RPMI7951 (cell line): Measurements from ENCODE around the gene PCDHA3. TPM values are rescaled to one million over a fixed set of nuclear protein-coding genes. Genes with fewer than 3 reads are reported as not detected.

Experiments used
- total RNA-seq: library from RNA; depleted of rRNA; stranded (reverse); fragments of >200 nt; shearing (Covaris generic); gene quantifications from 2 replicates; pipeline ENCODE4 v1.2.3, GENCODE V29; 2014; rRNA removed

The PCDHA3 gene
- total RNA-seq, 1 experiment from 2014 or later, result not detected

Other genes with a start within 250 kb of the PCDHA3 start
- gene SRA1, start 243.6 kb upstream of the PCDHA3 start, total RNA-seq, result 47.7 and 57.1 TPM in 2 replicates
- gene APBB3, start 236.5 kb upstream of the PCDHA3 start, total RNA-seq, result 2.3 and 5.0 TPM in 2 replicates
- 20.8 and 23.7 TPM in 2 replicates for gene SLC35A4, start 236.2 kb upstream of the PCDHA3 start, total RNA-seq
- 0.20 and 0.96 TPM in 2 replicates for gene CD14, start 167.9 kb upstream of the PCDHA3 start, total RNA-seq
- gene TMCO6, start 161.6 kb upstream of the PCDHA3 start, total RNA-seq, result 6.8 and 9.2 TPM in 2 replicates
- gene NDUFA2, start 153.4 kb upstream of the PCDHA3 start, total RNA-seq, result 106 and 116 TPM in 2 replicates
- gene IK, start 153.2 kb upstream of the PCDHA3 start, total RNA-seq, result 93.8 and 130 TPM in 2 replicates
- gene WDR55, start 136.2 kb upstream of the PCDHA3 start, total RNA-seq, result 11.2 and 15.4 TPM in 2 replicates
- 0.10 and 0.12 TPM in 2 replicates for gene DND1, start 127.5 kb upstream of the PCDHA3 start, total RNA-seq
- gene HARS1, start 109.7 kb upstream of the PCDHA3 start, total RNA-seq, result 52.0 and 62.3 TPM in 2 replicates
- gene HARS2, start 109.6 kb upstream of the PCDHA3 start, total RNA-seq, result 22.6 and 25.5 TPM in 2 replicates
- gene ZMAT2, start 100.6 kb upstream of the PCDHA3 start, total RNA-seq, result 44.6 and 45.5 TPM in 2 replicates
- under 0.01 TPM in 1 of 2 replicates, not detected in the other for gene PCDHA1, start 14.9 kb upstream of the PCDHA3 start, total RNA-seq
- not detected in 2 replicates for gene PCDHA2, start 6.2 kb upstream of the PCDHA3 start, total RNA-seq
- gene PCDHA4, start 6.0 kb downstream of the PCDHA3 start, total RNA-seq, result under 0.01 and 0.12 TPM in 2 replicates
- gene PCDHA5, start 20.6 kb downstream of the PCDHA3 start, total RNA-seq, result 0.12 TPM in 1 of 2 replicates, not detected in the other
- 0.10 and 0.12 TPM in 2 replicates for gene PCDHA6, start 26.9 kb downstream of the PCDHA3 start, total RNA-seq
- 0.88 and 1.1 TPM in 2 replicates for gene PCDHA7, start 33.2 kb downstream of the PCDHA3 start, total RNA-seq
- gene PCDHA8, start 40.1 kb downstream of the PCDHA3 start, total RNA-seq, result 0.10 and 0.12 TPM in 2 replicates
- not detected in 2 replicates for gene PCDHA9, start 47.3 kb downstream of the PCDHA3 start, total RNA-seq
- gene PCDHA10, start 54.8 kb downstream of the PCDHA3 start, total RNA-seq, result not detected in 2 replicates
- not detected in 2 replicates for gene PCDHA11, start 67.9 kb downstream of the PCDHA3 start, total RNA-seq
- gene PCDHA12, start 74.3 kb downstream of the PCDHA3 start, total RNA-seq, result not detected in 2 replicates
- not detected in 2 replicates for gene PCDHA13, start 81.1 kb downstream of the PCDHA3 start, total RNA-seq
- gene PCDHAC1, start 125.2 kb downstream of the PCDHA3 start, total RNA-seq, result not detected in 2 replicates
- gene PCDHAC2, start 165.4 kb downstream of the PCDHA3 start, total RNA-seq, result not detected in 2 replicates